HepG2 (cell line): ENCODE data around the gene PRR12. TPM values are rescaled to one million over a fixed set of nuclear protein-coding genes. Genes with fewer than 3 reads are reported as not detected.

ENCODE experiments used
- ATAC-seq: fragments of 200-7000 bp; cut with Tn5 transposase; 3 replicates; pipeline ENCODE4 v1.9.1; 2020; ENCODE audit warnings: mild to moderate bottlenecking, moderate library complexity
- BruUV-seq: library from RNA; stranded (reverse); fragments of 400-500 nt; replicated peaks from 2 replicates; lab custom pipeline; 2021; lab: Mats Ljungman, UMichigan
- CTCF ChIA-PET: fragments of 300-600 bp; formaldehyde crosslinking; extraction: SDS; loops from one replicate; lab custom pipeline; 2021; ENCODE audit warnings: low total read pairs, inconsistent platforms, low intra/inter-chr PET ratio; lab: Yijun Ruan, JAX
- POLR2A ChIA-PET: fragments of 350-600 bp; sonication (Branson Sonifier 250); formaldehyde crosslinking; loops from one replicate; lab custom pipeline; 2020; ENCODE audit warnings: antibody characterized with exemption, inconsistent platforms; lab: Yijun Ruan, JAX
- DNase-seq: peaks from one replicate; pipeline ENCODE4 v3.0.0-alpha.2; 2015; ENCODE audit warnings: low spot score
- FAIRE-seq: peaks from 3 replicates; lab custom pipeline; 2011; peaks lifted over from hg19 to GRCh38; lab: Jason Lieb, UNC
- H2AFZ ChIP-seq: one replicate; pipeline ENCODE4 v1.6.1; 2011; ENCODE audit warnings: low read length, inconsistent platforms
- H3K27ac ChIP-seq: fragments of 300-600 bp; 3 replicates; pipeline ENCODE4 v1.8.0; 2011; ENCODE audit warnings: mixed run types, mild to moderate bottlenecking, mixed read lengths, low read length, inconsistent platforms; ENCODE audit not compliant: insufficient read depth; ENCODE audit errors: extremely low read length
- H3K27me3 ChIP-seq, 2 experiments: fragments of 200-600 bp in 1 of 2; 2 replicates in 1 of 2; 3 replicates in 1 of 2; pipeline versions ENCODE4 v1.6.0 to v1.8.0; 2011; ENCODE audit warnings: low read length in 2 of 2, mild to moderate bottlenecking in 2 of 2, moderate library complexity in 2 of 2, inconsistent platforms in 1 of 2; ENCODE audit not compliant: insufficient read depth in 2 of 2, control insufficient read depth in 1 of 2
- H3K36me3 ChIP-seq, 2 experiments: fragments of 200-600 bp in 1 of 2; replicated peaks in 1 of 2; 2 replicates in 1 of 2; 3 replicates in 1 of 2; pipeline versions ENCODE4 v1.5.1 to v1.8.0; 2011; ENCODE audit warnings: low read length in 2 of 2, inconsistent platforms in 1 of 2; ENCODE audit not compliant: insufficient read depth in 2 of 2, control insufficient read depth in 1 of 2
- H3K4me1 ChIP-seq: 2 replicates; pipeline ENCODE4 v1.5.1; 2012; ENCODE audit warnings: low read length, inconsistent platforms; ENCODE audit not compliant: insufficient read depth
- H3K4me2 ChIP-seq: 2 replicates; pipeline ENCODE4 v1.6.0; 2011; ENCODE audit warnings: low read depth, low read length, inconsistent platforms
- H3K4me3 ChIP-seq, 3 experiments: fragments of 200-600 bp in 1 of 3; sonication (generic), shearing (Covaris generic) in 1 of 3; replicated peaks in 1 of 3; 2 replicates each; pipeline ENCODE4 v1.5.1; 2011 to 2016; ENCODE audit warnings: low read length in 3 of 3, inconsistent platforms in 2 of 3, low read depth in 2 of 3, mild to moderate bottlenecking in 2 of 3, control low read depth in 1 of 3, mixed read lengths in 1 of 3; ENCODE audit not compliant: insufficient read depth in 1 of 3
- H3K79me2 ChIP-seq: one replicate; pipeline ENCODE4 v1.6.1; 2011; ENCODE audit warnings: low read length, inconsistent platforms; ENCODE audit not compliant: insufficient read depth
- H3K9ac ChIP-seq: 2 replicates; pipeline ENCODE4 v1.6.0; 2011; ENCODE audit warnings: mild to moderate bottlenecking, low read depth, low read length, inconsistent platforms; ENCODE audit not compliant: insufficient read depth
- H3K9me3 ChIP-seq: 2 replicates; pipeline ENCODE4 v1.5.1; 2012; ENCODE audit warnings: mild to moderate bottlenecking, low read length
- H4K20me1 ChIP-seq: 2 replicates; pipeline ENCODE4 v1.6.0; 2011; ENCODE audit warnings: inconsistent platforms, mild to moderate bottlenecking, low read length, moderate library complexity; ENCODE audit not compliant: insufficient read depth
- AGO2 ChIP-seq: fragments of 200-400 bp; formaldehyde crosslinking; optimal IDR thresholded peaks from 2 replicates; pipeline ENCODE3; 2017; ENCODE audit warnings: mild to moderate bottlenecking, low read depth, low read length, moderate library complexity
- GPBP1L1 ChIP-seq: sonication (generic); formaldehyde crosslinking; IDR thresholded peaks from 2 replicates; pipeline ENCODE4 v1.5.0; 2020; ENCODE audit warnings: mild to moderate bottlenecking, missing genetic modification reagents
- MIXL1 ChIP-seq: IDR thresholded peaks from 2 replicates; pipeline ENCODE4 v1.6.1; 2016
- PAX8 ChIP-seq: sonication (generic); formaldehyde crosslinking; IDR thresholded peaks from 2 replicates; pipeline ENCODE4 v1.8.0; 2022; ENCODE audit warnings: mild to moderate bottlenecking, missing genetic modification reagents, borderline replicate concordance
- PCBP2 ChIP-seq: fragments of 200-400 bp; formaldehyde crosslinking; optimal IDR thresholded peaks from 2 replicates; pipeline ENCODE3; 2018; ENCODE audit warnings: low read length, low read depth; ENCODE audit not compliant: poor library complexity, severe bottlenecking
- RBFOX2 ChIP-seq: fragments of 200-400 bp; formaldehyde crosslinking; IDR thresholded peaks from 2 replicates; pipeline ENCODE4 v1.6.1; 2017; ENCODE audit warnings: low read depth, mild to moderate bottlenecking, low read length
- TCF12 ChIP-seq, 2 experiments: fragments of 450-650 bp in 1 of 2; sonication (generic) in 1 of 2; formaldehyde crosslinking in 1 of 2; IDR thresholded peaks; 2 replicates each; pipeline versions ENCODE4 v1.6.1 to v1.8.0; 2017 to 2022; ENCODE audit warnings: antibody characterized with exemption in 1 of 2, mild to moderate bottlenecking in 1 of 2, missing genetic modification reagents in 1 of 2, moderate library complexity in 1 of 2
- ZNF564 ChIP-seq: sonication (generic); formaldehyde crosslinking; IDR thresholded peaks from 2 replicates; pipeline ENCODE4 v1.8.1; 2023; ENCODE audit warnings: mild to moderate bottlenecking, missing genetic modification reagents
- WGBS: methylation state at CpG from one replicate; pipeline ENCODE4 v1.1.6; 2017; ENCODE audit warnings: low lambda C conversion rate; 5-methylcytosine and 5-hydroxymethylcytosine counted together
- in situ Hi-C: cut with HindIII; loops from 2 replicates; pipeline ENCODE4 v1.10.0; 2017; ENCODE audit warnings: low pct_unique_long_range_greater_than_20kb; ENCODE audit not compliant: extremely low pct_ligation_motif_present
- intact Hi-C: fragments of 100-400 bp; cut with micrococcal nuclease; formaldehyde crosslinking; loops from one replicate; pipeline ENCODE4 v1.10.0; 2022; ENCODE audit not compliant: unreplicated experiment
- polyA plus RNA-seq, 8 experiments: library from polyadenylated mRNA; depleted of rRNA in 3 of 8; stranded (reverse) in 7 of 8; unstranded in 1 of 8; fragments of >200 nt; fragmentation: Illumina TruSeq in 4 of 8; extraction: Trizol in 4 of 8; gene quantifications; 2 replicates each; pipeline versions ENCODE4 v1.2.1 to v1.2.3, GENCODE V29; 2011 to 2016; ENCODE audit warnings: low read depth in 4 of 8, missing spikeins in 1 of 8, mixed read lengths in 1 of 8; ENCODE audit not compliant: insufficient read depth in 1 of 8
- total RNA-seq, 5 experiments: library from RNA; depleted of rRNA; stranded (reverse); fragments of >200 nt; fragmentation: Illumina TruSeq; extraction: Trizol; gene quantifications; 2 replicates each; pipeline ENCODE4 v1.2.3, GENCODE V29; 2016; ENCODE audit warnings: low read depth in 1 of 5

Gene PRR12
- total and polyA plus RNA-seq, 2 of the 13 experiments (the other 11 are each of a cell fraction or from before 2014, with no cell fraction given): 0.62 to 1.5 TPM

GRCh38 chr19:49594157-49594992, 3.4 kb downstream of the PRR12 start:
- Histone ChIP-seq H3K4me2 (no peak overlapping the region), H3K79me2 (peaks cover 15% of the 10 kb centered on the region)
- POLR2A ChIA-PET: interaction anchor here (1.5 kb wide), 2 partner anchors 46 to 82 kb away, joined by 6 to 8 read pairs; partner anchors contain the start of genes PRMT1 and RRAS

More at GRCh38 chr19:49594157-49594992, 3.4 kb downstream of the PRR12 start:
- Histone ChIP-seq H3K4me3 (no peak overlapping the region), H3K9me3 (no peaks in the 10 kb centered on the region), H3K27me3 (no peaks in the 10 kb centered on the region; a peak in 1 of 5 replicates)
- no peak for TF ChIP-seq PAX8 (CRISPR knock-in tag)
- no peak for TF ChIP-seq MIXL1
- TF ChIP-seq ZNF564: no peak
- TF ChIP-seq PCBP2: no peak
- TF ChIP-seq AGO2: peak; percentile 52
- peak; percentile 44 for TF ChIP-seq RBFOX2
- no peak for TF ChIP-seq TCF12 (IDR thresholded peaks at IDR 0.05)
- TF ChIP-seq TCF12 (CRISPR knock-in tag; IDR thresholded peaks at IDR 0.05): no peak
- TF ChIP-seq GPBP1L1 (CRISPR knock-in tag): no peak
- TF ChIP-seq, all 625 proteins: peak for 2
- CTCF ChIA-PET: no interaction called here
- Histone ChIP-seq H2AFZ (no peak overlapping the region), H3K27ac (no peak overlapping the region), H3K9ac (no peak overlapping the region), H4K20me1 (0 out of 2 replicates have a peak, but pooled peaks cover 5% of the 10 kb centered on the region), H3K4me1 (peaks cover 20% of the 10 kb centered on the region), H3K36me3 (peaks cover 3 to 25% of the 10 kb centered on the region in 2 experiments; a peak in 4 of 5 replicates)
- 97% methylated on average over 35 of the region's 35 CpGs for WGBS
- ATAC-seq: no peak
- no TSS peak for BruUV-seq
- in situ Hi-C loops: loop anchor here (10.0 kb wide), 1 partner anchor 80 kb away; the partner anchor contains the start of gene PRMT1
- no peak for FAIRE-seq
- DNase-seq: no peak
- intact Hi-C loops: no loop called here
